ENCODE data around the gene LBHD2.

Gene LBHD2

DNA sequence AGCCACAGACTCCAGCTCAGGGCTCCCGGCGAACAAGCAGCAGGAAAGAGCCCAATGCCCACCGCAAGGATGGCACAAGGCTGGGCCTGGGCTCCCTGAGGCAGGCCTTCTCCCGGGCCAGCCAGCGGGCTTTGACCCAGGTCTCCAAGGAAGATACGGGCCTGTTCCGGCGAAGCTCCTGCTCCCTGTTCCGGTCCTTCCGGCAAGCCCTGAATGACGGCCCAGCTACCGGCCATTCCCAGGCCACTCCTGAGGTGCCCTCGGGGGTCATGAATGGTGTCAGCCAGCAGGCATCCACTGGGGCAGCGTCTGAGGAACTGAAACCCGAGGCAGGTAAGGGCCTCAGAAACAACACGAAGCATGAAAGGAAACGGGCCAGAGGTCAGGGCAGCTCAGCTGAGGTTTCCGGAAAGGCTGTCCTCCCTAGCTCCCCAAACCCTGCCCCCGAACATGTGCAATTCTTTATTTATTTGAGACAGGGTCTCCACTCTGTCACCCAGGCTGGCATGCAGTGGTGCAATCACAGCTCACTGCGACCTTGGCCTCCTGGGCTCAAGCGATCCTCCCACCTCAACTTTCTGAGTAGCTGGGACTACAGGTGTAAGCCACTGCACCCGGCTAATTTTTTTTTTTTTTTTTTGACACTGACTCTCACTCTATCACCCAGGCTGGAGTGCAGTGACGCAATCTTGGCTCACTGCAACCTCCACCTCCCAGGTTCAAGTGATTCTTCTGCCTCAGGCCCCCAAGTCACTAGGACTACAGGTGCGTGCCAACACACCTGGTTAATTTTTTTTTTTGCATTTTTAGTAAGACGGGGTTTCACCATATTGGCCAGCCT is 16.5 kb downstream of the LBHD2 start:
- Histone ChIP-seq H3K4me1 (ENCODE audit: control insufficient read depth, insufficient read depth, low read length, unreplicated experiment) (no peaks in the 10 kb centered on the region), H3K36me3 (ENCODE audit: insufficient read depth, low read length) (no peaks in the 10 kb centered on the region), H3K79me2 (ENCODE audit: control insufficient read depth, insufficient read depth, low read length, unreplicated experiment) (no peaks in the 10 kb centered on the region), H3K27me3 (ENCODE audit: insufficient read depth, low read length) (peaks cover 6% of the 10 kb centered on the region; the same call in 1 of the 2 replicates), H2AFZ (ENCODE audit: low read length, unreplicated experiment) (no peak overlapping the region), H3K4me3 (ENCODE audit: low read depth, low read length) (no peak overlapping the region), H3K27ac (ENCODE audit: low read depth, low read length) (no peak overlapping the region)

- no peaks in the 10 kb centered on the region for H3K36me3 ChIP-seq (ENCODE audit: insufficient read depth, low read length)
- H3K79me2 ChIP-seq (ENCODE audit: control insufficient read depth, insufficient read depth, low read length, unreplicated experiment), result no peaks in the 10 kb centered on the region
- no peaks in the 10 kb centered on the region for H3K4me1 ChIP-seq (ENCODE audit: control insufficient read depth, insufficient read depth, low read length, unreplicated experiment)
- peaks cover 6% of the 10 kb centered on the region; the same call in 1 of the 2 replicates for H3K27me3 ChIP-seq (ENCODE audit: insufficient read depth, low read length)
- H3K4me3 ChIP-seq (ENCODE audit: low read depth, low read length), result no peak overlapping the region
- no peak overlapping the region for H2AFZ ChIP-seq (ENCODE audit: low read length, unreplicated experiment)
- H3K27ac ChIP-seq (ENCODE audit: low read depth, low read length), result no peak overlapping the region
Observed at GRCh38 chr14:103101257-103101962, 17.4 kb downstream of the LBHD2 start.

DNA sequence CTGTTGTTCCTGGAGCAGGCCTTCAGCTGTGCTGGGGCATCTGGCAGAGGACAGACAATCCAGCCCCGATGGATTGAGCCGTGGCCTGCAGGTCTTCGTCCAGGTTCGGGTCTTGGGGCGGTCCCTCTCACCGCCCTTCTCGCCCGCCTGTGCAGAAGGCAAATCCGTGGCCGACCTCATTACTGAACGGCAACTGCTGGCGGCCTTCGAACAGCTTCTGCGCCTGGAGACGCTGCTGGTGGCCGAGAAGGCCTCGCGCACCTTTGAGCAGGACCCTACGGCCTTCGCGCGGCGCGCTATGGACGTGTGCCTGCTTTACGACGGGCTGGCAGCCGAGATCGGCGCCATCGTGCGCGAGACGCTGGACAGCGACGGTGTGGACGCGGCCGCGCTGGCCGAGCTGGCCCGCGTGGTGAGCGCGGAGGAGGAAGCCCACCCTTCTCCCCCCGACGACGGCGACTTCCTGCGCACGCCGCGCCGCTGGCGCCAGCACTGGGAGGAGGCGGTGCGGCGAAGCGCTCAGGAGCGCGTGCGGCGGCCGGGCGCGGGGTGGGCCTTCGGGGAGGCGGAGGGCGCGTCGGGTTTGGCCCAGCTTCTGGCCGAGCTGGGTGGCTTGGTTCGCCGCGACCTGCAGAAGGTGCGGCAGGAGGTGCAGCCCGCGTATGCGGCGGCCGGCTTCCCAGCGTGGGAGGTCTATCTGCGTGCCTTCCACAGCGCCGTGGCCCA is 18.1 kb downstream of the LBHD2 start:
- Histone ChIP-seq H3K27ac (ENCODE audit: low read depth, low read length) (no peak overlapping the region), H3K36me3 (ENCODE audit: insufficient read depth, low read length) (no peaks in the 10 kb centered on the region), H3K4me3 (ENCODE audit: low read depth, low read length) (no peak overlapping the region), H3K4me1 (ENCODE audit: control insufficient read depth, insufficient read depth, low read length, unreplicated experiment) (no peaks in the 10 kb centered on the region), H3K27me3 (ENCODE audit: insufficient read depth, low read length) (peaks cover 6% of the 10 kb centered on the region; the same call in 1 of the 2 replicates), H2AFZ (ENCODE audit: low read length, unreplicated experiment) (no peak overlapping the region), H3K79me2 (ENCODE audit: control insufficient read depth, insufficient read depth, low read length, unreplicated experiment) (no peaks in the 10 kb centered on the region)

DNA sequence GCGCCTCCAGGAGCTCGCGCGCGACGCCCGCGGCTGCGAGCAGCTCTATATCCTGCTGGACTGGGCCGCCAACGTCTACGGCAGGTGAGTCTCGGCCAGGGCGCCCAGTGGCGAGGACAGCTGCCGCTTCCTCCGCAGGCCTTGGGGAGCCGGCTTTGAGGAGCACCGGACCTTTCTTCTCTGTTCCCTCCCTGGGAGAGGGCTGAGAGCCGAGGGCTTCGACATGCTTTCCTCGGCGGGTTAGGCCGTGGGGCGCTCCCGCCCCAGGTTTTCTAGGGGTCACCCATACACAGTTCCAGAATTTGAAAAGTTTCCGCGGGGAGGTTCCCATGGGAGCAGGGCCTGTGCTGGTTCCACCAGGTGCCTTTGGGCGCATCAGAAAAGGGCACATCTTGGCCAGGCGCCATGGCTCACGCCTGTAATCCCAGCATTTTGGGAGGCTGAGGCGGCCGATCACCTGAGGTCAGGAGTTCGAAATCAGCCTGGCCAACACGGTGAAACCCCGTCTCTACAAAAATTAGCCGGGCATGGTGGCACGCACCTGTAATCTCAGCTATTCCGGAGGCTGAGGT is 18.8 kb downstream of the LBHD2 start:
- Histone ChIP-seq H3K27me3 (ENCODE audit: insufficient read depth, low read length) (peaks cover 6% of the 10 kb centered on the region; the same call in 1 of the 2 replicates), H3K27ac (ENCODE audit: low read depth, low read length) (no peak overlapping the region), H3K79me2 (ENCODE audit: control insufficient read depth, insufficient read depth, low read length, unreplicated experiment) (no peaks in the 10 kb centered on the region), H2AFZ (ENCODE audit: low read length, unreplicated experiment) (no peak overlapping the region), H3K4me3 (ENCODE audit: low read depth, low read length) (no peak overlapping the region), H3K4me1 (ENCODE audit: control insufficient read depth, insufficient read depth, low read length, unreplicated experiment) (no peaks in the 10 kb centered on the region), H3K36me3 (ENCODE audit: insufficient read depth, low read length) (no peaks in the 10 kb centered on the region)

DNA sequence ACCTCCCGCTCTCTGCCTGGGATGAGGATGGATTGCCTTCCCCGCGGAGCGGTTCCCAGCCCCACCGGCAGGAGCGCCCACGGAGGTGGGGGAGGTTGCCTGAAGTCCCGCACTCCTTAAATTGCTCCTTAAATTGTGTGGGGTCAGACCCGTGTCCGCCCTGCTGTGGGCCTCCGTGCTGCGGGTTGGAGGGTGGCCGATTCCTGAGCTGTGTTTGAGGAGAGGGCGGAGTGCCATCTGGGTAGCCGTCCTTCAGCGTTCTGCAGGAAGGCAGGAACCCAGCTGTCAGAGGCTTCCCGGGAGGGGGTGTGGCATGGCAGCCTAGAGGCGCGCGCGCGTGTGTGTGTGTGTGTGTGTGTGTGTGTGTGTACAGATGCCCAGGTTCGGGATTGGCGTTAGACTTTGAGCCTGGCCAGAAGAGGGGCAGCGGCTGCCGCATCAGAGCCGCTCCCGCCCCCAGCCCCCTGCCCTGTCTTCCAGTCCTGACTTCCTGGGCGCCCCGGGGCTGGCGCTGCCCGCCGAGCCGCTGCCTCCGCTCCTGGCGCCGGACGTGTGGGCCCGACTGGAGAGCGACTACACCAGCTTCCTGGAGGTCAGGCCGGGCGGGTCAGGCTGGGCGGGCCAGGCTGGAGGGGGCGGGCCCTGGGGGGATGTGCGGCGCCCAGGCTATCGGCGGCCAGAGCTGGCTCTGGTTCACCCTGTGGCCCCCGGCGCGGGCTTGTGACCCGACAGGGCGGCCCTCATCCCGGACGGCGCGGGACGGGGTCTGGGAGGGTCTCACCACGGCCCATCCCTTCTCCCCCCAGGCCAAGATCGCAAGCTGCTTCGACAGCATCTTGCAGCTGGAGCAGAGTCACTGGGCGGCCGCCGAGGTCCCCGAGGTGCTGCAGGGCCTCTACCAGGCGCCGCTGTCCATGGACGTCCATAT is 19.7 kb downstream of the LBHD2 start:
- Histone ChIP-seq H3K79me2 (ENCODE audit: control insufficient read depth, insufficient read depth, low read length, unreplicated experiment) (no peaks in the 10 kb centered on the region), H3K4me1 (ENCODE audit: control insufficient read depth, insufficient read depth, low read length, unreplicated experiment) (peaks cover 4% of the 10 kb centered on the region), H2AFZ (ENCODE audit: low read length, unreplicated experiment) (no peak overlapping the region), H3K27me3 (ENCODE audit: insufficient read depth, low read length) (peaks cover 6% of the 10 kb centered on the region; the same call in 1 of the 2 replicates), H3K27ac (ENCODE audit: low read depth, low read length) (no peak overlapping the region), H3K36me3 (ENCODE audit: insufficient read depth, low read length) (no peaks in the 10 kb centered on the region), H3K4me3 (ENCODE audit: low read depth, low read length) (peak overlapping the region; percentile 67)

DNA sequence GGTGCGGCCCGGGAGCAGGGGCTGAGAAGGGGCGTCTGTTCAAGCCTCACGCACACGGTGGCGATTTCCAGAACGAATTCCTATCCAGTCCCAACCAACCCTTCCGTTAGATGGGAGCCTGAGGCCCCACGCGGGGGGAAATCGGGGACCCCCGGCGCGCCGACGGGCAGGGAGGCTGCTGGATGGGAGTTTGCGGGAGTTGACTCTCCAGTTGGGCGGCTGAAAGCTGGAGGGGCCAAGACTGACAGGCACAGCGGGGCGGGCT is 20.3 kb downstream of the LBHD2 start:
- Histone ChIP-seq H2AFZ (ENCODE audit: low read length, unreplicated experiment) (no peak overlapping the region), H3K4me3 (ENCODE audit: low read depth, low read length) (peak overlapping the region; percentile 67; the same call in 1 of the 2 replicates), H3K79me2 (ENCODE audit: control insufficient read depth, insufficient read depth, low read length, unreplicated experiment) (no peaks in the 10 kb centered on the region), H3K4me1 (ENCODE audit: control insufficient read depth, insufficient read depth, low read length, unreplicated experiment) (peaks cover 7% of the 10 kb centered on the region), H3K27ac (ENCODE audit: low read depth, low read length) (no peak overlapping the region), H3K36me3 (ENCODE audit: insufficient read depth, low read length) (no peaks in the 10 kb centered on the region), H3K27me3 (ENCODE audit: insufficient read depth, low read length) (peaks cover 6% of the 10 kb centered on the region; the same call in 1 of the 2 replicates)

DNA sequence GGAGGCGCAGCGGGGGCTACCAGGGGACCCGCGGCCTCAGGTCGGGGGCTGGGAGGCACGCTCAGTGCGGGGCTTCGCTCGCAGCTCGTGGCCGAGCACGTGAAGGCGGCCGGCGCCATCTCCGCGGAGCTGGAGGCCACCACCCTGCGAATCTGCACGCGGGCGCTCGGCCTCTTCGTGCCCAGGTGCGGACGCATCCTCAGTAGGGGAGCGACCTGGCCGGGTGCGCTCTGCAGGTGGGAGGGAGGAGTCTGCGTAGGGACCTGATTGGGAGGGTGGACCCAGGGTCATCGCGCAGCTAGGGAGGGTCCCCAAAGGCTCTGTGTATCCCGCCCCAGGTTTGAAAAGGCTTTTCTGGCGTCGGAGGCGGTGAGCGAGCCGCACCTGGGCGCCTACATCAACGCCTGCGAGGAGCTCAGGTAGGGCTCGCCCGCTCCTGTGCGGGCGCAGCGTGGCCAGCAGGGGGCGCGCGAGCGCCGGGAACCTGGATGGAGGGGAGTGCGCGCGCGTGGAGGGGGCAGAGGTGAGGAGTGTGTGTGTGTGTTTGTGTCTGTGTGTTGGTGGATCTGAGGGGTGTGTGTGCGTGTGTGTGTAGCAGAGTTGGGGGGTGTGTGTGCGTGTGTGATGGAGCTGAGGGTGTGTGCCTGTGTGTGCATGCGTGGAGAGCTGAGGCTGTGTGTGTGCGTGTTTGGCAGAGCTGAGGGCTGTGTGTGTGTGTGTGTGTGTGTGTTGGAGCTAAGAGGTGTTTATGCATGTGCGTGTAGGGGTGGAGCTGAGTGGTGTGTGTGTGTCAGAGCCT is 20.8 kb downstream of the LBHD2 start:
- Histone ChIP-seq H2AFZ (ENCODE audit: low read length, unreplicated experiment) (no peak overlapping the region), H3K27me3 (ENCODE audit: insufficient read depth, low read length) (peaks cover 6% of the 10 kb centered on the region; the same call in 1 of the 2 replicates), H3K36me3 (ENCODE audit: insufficient read depth, low read length) (no peaks in the 10 kb centered on the region), H3K4me3 (ENCODE audit: low read depth, low read length) (no peak overlapping the region), H3K4me1 (ENCODE audit: control insufficient read depth, insufficient read depth, low read length, unreplicated experiment) (peaks cover 10% of the 10 kb centered on the region), H3K27ac (ENCODE audit: low read depth, low read length) (no peak overlapping the region), H3K79me2 (ENCODE audit: control insufficient read depth, insufficient read depth, low read length, unreplicated experiment) (no peaks in the 10 kb centered on the region)

DNA sequence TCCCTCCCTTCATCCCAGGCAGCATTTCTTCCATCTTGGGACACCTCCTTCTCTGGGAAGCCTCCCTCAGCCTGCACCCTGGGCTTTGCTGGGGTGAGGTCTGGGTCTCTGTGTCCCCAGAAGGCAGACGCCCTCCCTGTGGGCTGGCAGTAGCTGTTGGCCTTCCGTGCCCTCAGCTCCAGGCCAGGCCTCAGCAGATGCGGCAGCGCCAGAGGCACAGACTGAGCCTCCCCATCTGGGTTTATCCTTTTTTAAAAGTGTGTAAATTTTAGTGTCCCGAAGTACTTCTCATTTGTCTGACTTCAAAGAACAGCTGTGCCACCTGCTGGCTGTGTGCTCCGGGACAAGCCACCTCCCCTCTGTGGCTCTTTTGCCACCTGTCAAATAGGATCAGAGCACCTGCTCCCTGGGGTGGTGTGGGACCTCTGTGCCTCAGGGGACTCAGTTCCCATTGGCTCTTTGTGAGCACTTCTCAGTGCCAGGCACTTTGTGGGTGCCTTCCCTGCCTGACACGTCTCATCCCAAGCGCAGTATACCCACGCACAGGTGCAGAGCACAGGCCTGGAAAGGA is 21.7 kb downstream of the LBHD2 start:
- Histone ChIP-seq H3K79me2 (ENCODE audit: control insufficient read depth, insufficient read depth, low read length, unreplicated experiment) (no peaks in the 10 kb centered on the region), H3K4me3 (ENCODE audit: low read depth, low read length) (no peak overlapping the region), H3K27me3 (ENCODE audit: insufficient read depth, low read length) (peaks cover 6% of the 10 kb centered on the region; the same call in 1 of the 2 replicates), H2AFZ (ENCODE audit: low read length, unreplicated experiment) (no peak overlapping the region), H3K4me1 (ENCODE audit: control insufficient read depth, insufficient read depth, low read length, unreplicated experiment) (peaks cover 18% of the 10 kb centered on the region), H3K36me3 (ENCODE audit: insufficient read depth, low read length) (no peaks in the 10 kb centered on the region), H3K27ac (ENCODE audit: low read depth, low read length) (no peak overlapping the region)

DNA sequence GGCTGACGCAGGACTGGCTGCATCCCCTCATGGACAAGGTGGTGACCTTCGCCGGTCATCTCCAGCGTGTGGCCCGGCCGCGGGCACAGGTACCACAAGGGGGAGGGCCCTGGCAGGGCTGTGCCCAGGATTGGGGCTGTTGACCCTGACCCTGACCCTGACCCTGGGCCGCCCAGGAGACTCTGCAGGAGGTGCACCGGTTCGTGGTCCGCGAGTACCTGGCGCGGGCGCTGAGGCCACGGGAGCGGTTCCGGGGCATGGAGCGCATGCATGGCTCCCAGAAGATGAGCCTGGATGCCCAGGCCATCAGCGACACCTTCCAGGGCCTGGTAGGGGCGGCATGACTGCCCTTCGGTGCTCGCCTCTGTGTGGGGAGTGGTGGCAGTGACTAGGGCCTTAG is 23.4 kb downstream of the LBHD2 start:
- H3K79me2 ChIP-seq (ENCODE audit: control insufficient read depth, insufficient read depth, low read length, unreplicated experiment), result no peaks in the 10 kb centered on the region
- H3K27ac ChIP-seq (ENCODE audit: low read depth, low read length), result no peak overlapping the region
- no peak overlapping the region for H3K4me3 ChIP-seq (ENCODE audit: low read depth, low read length)
- peaks cover 6% of the 10 kb centered on the region; the same call in 1 of the 2 replicates for H3K27me3 ChIP-seq (ENCODE audit: insufficient read depth, low read length)
- no peaks in the 10 kb centered on the region for H3K36me3 ChIP-seq (ENCODE audit: insufficient read depth, low read length)
- peaks cover 31% of the 10 kb centered on the region for H3K4me1 ChIP-seq (ENCODE audit: control insufficient read depth, insufficient read depth, low read length, unreplicated experiment)
- H2AFZ ChIP-seq (ENCODE audit: low read length, unreplicated experiment), result no peak overlapping the region

All from ACC112 (cell line).